NCI-H2081 treated with DMSO at 0.1 percent for 48 hours (cell line): ENCODE results near the gene HASPIN.

Source experiments
- DNase-seq: peaks from one replicate; lab custom pipeline; 2025; lab: John Stamatoyannopoulos, UW

HASPIN gene

DNA sequence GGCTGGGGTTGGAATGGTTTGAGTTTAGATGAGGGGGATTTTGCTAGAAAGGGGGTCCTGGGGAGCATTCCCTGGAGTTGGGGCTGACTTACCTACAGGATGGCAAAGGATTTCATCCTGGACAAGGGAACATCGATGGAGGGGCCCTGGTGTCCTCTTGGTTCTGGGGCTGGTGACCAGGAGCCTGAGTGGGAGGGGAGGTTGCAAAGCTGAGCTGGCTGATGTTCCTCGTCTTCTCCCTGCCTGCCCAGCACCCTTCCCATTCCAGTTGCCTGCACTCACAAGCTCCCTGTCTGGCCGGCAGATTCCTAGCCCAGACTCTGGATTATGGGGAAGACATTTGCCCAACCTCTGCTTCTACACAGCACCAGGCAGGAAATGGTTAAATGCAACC lies 40.1 kb downstream of the HASPIN start:
- DNase-seq = no peak

GRCh38 chr17:3765981-3766380 lies 42.3 kb downstream of the HASPIN start:
- DNase-seq = no peak

DNA sequence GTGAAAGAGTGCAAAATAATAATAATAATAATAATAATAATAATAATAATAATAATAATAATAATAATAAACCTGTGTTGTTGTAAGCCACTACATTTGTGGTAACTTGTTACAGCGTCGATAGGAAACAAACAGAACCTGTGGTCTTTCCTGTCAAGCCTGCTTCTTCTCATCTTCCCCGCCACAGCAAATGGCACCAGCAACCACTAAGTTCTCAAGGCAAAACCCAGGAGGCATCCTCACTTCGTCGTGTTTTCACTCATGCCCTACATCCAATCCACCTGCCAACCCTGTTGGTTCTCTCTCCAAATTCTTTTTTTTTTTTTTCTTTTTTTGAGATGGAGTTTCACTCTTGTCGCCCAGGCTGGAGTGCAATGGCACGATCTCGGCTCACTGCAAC lies 43.1 kb downstream of the HASPIN start:
- DNase-seq = no peak

- no peak for DNase-seq
Measured at GRCh38 chr17:3768341-3768740, 44.6 kb downstream of the HASPIN start.

GRCh38 chr17:3768769-3769168 lies 45.1 kb downstream of the HASPIN start:
- no peak for DNase-seq

GRCh38 chr17:3770466-3770865 lies 46.8 kb downstream of the HASPIN start:
- no peak for DNase-seq

DNA sequence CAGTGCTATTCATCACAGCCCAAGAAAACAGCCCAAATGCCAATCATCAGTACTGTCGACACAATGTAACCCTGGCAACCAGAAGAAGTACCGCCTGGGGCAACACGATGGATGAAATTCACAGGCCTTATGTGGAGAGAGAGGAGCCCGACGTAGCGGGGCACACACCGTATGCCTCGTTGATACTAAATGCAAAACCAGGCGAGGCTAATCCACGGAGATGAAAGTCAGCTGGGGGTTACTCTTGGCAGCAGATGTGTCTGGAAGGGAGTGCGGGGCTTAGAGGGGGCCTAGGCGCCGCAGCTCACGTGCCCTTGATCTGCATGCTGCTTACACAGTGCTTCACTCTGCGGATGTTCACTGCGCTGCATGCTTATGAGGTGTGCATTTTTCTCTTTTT lies 47.4 kb downstream of the HASPIN start:
- no peak for DNase-seq

DNA sequence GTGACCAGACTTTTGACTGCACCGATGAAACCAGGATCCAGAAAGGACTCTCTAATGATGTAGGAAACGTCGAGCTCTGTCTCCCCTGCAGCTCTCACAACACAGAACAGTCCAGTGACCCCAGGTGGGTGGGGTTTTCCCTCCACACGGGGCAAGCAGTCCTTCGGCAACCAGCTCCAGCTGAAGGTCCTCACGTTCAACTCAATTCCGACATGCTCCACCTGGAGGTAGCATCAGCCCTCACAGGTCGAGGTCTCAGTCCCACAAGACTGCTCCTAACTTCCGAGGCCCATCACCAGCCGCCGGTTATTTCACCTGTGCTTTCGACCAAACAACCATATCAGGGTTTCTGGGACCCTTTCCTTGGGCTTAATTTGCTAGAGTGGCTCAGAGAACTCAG lies 49.1 kb downstream of the HASPIN start:
- DNase-seq = no peak

DNA sequence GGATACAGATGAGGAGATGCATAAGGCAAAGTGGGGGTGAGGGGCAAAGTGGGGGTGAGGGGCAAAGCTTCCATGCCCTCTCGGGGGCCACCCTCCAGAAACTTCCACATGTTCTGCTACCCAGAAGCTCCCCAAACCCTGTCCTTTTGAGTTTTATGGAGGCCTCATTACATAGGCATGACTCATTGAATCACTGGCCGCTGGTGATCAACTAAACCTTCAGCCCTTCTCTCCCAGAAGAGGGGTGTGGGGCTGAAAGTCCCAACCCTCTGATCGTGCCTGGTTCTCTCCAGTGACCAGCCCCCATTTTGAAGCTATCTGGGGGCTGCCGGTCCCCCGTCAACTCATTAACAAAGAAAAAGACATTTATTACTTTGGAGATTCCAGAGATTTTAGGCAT lies 49.8 kb downstream of the HASPIN start:
- no peak for DNase-seq

GRCh38 chr17:3773966-3774365 lies 50.3 kb downstream of the HASPIN start:
- DNase-seq = no peak
